AG04450 (cell line): Measurements from ENCODE around the gene SCAMP1. TPM values are rescaled to one million over a fixed set of nuclear protein-coding genes. Genes with fewer than 3 reads are reported as not detected.

Source experiments
- CTCF ChIA-PET: fragments of 300-600, 350-600 bp; formaldehyde crosslinking; extraction: SDS; loops from one replicate; lab custom pipeline; 2022; ENCODE audit warnings: antibody characterized with exemption, inconsistent platforms; lab: Charles Lee
- POLR2A ChIA-PET: fragments of 350-600 bp; formaldehyde crosslinking; extraction: SDS; loops from one replicate; lab custom pipeline; 2021; ENCODE audit warnings: antibody characterized with exemption, inconsistent platforms; lab: Yijun Ruan, JAX
- DNase-seq: peaks from one replicate; pipeline ENCODE4 v3.0.0-alpha.2; 2011; ENCODE audit warnings: low read depth, low spot score
- H3K27ac ChIP-seq: one replicate; pipeline ENCODE4 v1.5.1; 2012; ENCODE audit warnings: low read depth, low read length, control low read depth
- H3K27me3 ChIP-seq: one replicate; pipeline ENCODE4 v1.6.0; 2012; ENCODE audit warnings: low read length; ENCODE audit not compliant: control insufficient read depth, insufficient read depth
- H3K4me3 ChIP-seq: 2 replicates; pipeline ENCODE4 v1.5.1; 2011; ENCODE audit warnings: mild to moderate bottlenecking, low read depth, low read length, control low read depth
- H3K9me3 ChIP-seq: 2 replicates; pipeline ENCODE4 v1.5.1; 2012; ENCODE audit warnings: low read length; ENCODE audit not compliant: control insufficient read depth, insufficient read depth
- polyA plus RNA-seq: library from polyadenylated mRNA; depleted of rRNA; stranded (reverse); fragments of >200 nt; gene quantifications from 2 replicates; pipeline ENCODE4 v1.2.3, GENCODE V29; 2011
- TF ChIP-seq, protein P1 (sequence below): IDR thresholded peaks from 2 replicates; pipeline ENCODE4 v1.5.1; 2011; ENCODE audit warnings: low read depth, low read length, control low read depth, inconsistent platforms

Gene SCAMP1
- polyA plus RNA-seq, 1 experiment, result 44.6 TPM

DNA sequence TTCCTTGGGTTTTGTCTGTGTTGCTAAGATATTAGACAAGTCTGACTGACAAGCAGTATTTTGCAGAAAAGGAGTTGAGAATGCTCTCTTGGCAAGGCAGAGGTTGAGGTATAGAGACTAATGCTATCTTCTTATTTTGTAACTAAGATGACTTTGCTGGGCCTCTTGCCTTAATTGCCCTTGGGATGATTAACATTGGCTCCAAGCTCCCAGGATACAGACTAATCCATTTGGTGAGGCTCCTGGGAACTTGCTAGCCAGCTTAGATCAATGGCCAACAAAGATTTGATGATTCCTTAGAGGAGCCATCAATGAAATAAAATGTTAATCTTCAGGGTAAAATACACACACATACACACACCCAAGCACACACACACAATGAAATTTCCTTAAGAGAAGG, 37.2 kb upstream of the SCAMP1 start:
- Histone ChIP-seq H3K9me3 (no peaks in the 10 kb centered on the region), H3K27ac (no peak overlapping the region), H3K4me3 (no peak overlapping the region), H3K27me3 (no peaks in the 10 kb centered on the region)
- DNase-seq, result no peak
- TF ChIP-seq, protein P1, sequence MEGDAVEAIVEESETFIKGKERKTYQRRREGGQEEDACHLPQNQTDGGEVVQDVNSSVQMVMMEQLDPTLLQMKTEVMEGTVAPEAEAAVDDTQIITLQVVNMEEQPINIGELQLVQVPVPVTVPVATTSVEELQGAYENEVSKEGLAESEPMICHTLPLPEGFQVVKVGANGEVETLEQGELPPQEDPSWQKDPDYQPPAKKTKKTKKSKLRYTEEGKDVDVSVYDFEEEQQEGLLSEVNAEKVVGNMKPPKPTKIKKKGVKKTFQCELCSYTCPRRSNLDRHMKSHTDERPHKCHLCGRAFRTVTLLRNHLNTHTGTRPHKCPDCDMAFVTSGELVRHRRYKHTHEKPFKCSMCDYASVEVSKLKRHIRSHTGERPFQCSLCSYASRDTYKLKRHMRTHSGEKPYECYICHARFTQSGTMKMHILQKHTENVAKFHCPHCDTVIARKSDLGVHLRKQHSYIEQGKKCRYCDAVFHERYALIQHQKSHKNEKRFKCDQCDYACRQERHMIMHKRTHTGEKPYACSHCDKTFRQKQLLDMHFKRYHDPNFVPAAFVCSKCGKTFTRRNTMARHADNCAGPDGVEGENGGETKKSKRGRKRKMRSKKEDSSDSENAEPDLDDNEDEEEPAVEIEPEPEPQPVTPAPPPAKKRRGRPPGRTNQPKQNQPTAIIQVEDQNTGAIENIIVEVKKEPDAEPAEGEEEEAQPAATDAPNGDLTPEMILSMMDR, result no peak
- ChIA-PET POLR2A (no interaction called here), CTCF (no interaction called here)

DNA sequence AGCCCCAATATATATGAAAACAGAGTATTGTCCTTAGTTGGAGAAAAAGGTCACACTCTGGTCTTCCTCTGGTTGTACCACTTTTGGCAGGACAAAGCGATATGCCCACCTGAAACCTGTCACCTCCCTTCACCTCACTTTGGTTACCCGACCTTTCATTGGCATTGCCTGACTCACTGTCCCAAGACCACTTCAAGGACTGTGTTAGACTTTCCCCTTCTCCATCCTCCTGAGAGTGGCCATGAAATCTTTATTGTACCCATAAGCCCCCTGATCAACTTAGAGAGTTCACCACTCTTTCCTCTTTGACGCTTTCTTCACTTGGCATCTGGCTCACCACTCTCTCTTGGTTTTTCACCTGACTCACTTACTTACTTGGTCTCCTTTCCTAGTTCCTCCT, 33.5 kb upstream of the SCAMP1 start:
- no peak for DNase-seq
- Histone ChIP-seq H3K4me3 (no peak overlapping the region), H3K27ac (no peak overlapping the region), H3K9me3 (no peaks in the 10 kb centered on the region), H3K27me3 (no peaks in the 10 kb centered on the region)
- CTCF ChIA-PET, result no interaction called here
- TF ChIP-seq, protein P1, result no peak
- POLR2A ChIA-PET, result no interaction called here

DNA sequence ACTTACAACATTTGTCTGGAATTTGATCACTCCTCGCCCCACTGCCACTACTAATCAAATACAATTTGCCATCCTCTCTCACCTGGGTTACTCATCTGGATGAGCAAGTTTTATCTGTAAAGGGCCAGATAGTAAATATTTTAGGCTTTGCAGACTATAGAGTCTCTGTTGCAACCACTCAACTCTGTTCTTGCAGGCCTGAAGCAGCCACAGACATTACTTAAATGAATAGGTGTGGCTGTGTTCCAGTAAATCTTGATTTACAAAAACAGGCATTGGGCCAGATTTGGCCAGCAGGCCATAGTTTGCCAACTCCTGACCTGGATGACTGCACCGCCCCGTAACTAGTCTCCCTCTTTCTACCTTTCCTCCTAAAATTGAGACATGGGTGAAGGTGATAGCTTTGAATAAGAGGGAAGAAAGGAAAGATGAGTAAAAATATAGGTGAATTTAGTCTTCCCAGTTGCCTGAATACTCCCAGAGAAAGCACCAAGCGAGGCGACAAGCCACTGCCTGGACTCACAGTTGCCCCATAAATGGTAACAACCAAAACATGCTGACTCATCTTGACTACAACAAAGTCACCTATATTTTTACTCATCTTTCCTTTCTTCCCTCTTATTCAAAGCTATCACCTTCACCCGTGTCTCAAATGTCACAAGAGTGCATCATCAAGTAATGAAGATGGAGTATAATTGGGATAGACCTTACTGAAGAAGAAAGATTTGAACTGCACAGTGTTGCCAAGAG, 32.5 kb upstream of the SCAMP1 start:
- TF ChIP-seq, protein P1, result no peak
- Histone ChIP-seq H3K27me3 (no peaks in the 10 kb centered on the region), H3K27ac (no peak overlapping the region), H3K9me3 (no peaks in the 10 kb centered on the region), H3K4me3 (no peak overlapping the region)
- CTCF ChIA-PET, result interaction anchor here (1.0 kb wide), 1 partner anchor 13 kb away, joined by 3 read pairs; no protein-coding TSS in a partner anchor
- DNase-seq, result no peak
- POLR2A ChIA-PET, result no interaction called here

DNA sequence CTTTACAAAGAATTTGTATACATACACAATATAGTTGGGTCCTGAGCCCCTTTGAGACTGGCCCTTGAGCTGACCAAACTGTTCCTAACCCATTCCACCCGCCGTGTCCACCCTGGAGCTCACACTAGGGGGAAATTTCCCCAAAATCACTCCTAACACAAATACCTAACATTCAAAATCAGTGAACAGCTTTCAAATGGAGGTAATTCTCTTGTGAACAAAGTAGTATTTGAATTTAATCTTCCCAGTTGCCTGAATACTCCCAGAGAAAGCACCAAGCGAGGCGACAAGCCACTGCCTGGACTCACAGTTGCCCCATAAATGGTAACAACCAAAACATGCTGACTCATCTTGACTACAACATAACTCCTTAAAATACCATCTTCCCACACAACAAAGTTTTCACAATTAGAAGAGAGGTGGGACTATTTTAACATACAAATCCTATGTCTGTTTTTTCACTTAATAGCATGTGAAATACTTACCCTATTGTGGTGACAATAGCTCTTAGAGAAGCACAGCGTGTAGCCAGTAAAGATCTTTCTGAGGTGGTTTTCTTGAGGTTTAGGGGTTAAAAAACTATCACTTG, 31.7 kb upstream of the SCAMP1 start:
- POLR2A ChIA-PET, result no interaction called here
- Histone ChIP-seq H3K27me3 (no peaks in the 10 kb centered on the region), H3K27ac (no peak overlapping the region), H3K4me3 (no peak overlapping the region), H3K9me3 (no peaks in the 10 kb centered on the region)
- peak; percentile 4 for DNase-seq
- TF ChIP-seq, protein P1, result no peak
- CTCF ChIA-PET, result interaction anchor here (1.0 kb wide), 1 partner anchor 12 kb away, joined by 3 read pairs; no protein-coding TSS in a partner anchor

DNA sequence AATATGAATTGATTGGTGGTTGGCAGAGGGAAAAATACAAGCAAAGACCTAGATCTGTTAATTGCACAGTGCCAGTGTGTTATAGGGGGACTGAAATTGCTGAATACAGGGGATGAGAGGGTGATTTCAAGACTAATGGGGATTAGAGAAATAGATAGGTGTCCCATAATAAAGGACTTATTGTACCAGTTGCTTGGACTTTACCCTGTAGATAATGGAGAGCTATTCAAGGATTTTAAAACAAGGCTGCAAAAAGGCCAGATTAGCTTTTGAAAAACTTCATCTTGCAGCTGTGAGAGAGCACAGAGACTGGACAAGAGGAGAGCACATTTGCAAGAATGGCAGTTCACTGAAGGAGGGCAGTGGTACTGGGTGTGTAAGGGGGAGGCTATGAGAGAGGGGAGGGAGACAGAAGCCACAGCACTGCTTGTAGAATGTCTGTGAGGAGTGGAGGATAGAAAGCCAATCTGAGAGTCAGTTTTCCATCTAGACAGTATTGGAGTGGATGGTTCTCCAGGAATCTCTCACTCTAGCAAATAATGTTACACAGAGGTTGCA, 28.8 kb upstream of the SCAMP1 start:
- Histone ChIP-seq H3K27ac (no peak overlapping the region), H3K4me3 (no peak overlapping the region), H3K9me3 (no peaks in the 10 kb centered on the region), H3K27me3 (no peaks in the 10 kb centered on the region)
- CTCF ChIA-PET, result no interaction called here
- no peak for DNase-seq
- POLR2A ChIA-PET, result no interaction called here
- TF ChIP-seq, protein P1, result no peak
